HEK293 (cell line): ENCODE data around the gene TMEM232.

Experiments used
- ZNF214 ChIP-seq: fragments of 450-650 bp; formaldehyde crosslinking; IDR thresholded peaks from 2 replicates; pipeline ENCODE4 v1.5.1; 2017; ENCODE audit warnings: missing biosample characterization, mild to moderate bottlenecking, missing genetic modification characterization, borderline replicate concordance
- TF ChIP-seq, protein P1 (sequence below): fragments of 450-650 bp; formaldehyde crosslinking; IDR thresholded peaks from 2 replicates; pipeline ENCODE4 v1.5.1; 2016; ENCODE audit warnings: missing biosample characterization, missing genetic modification characterization, borderline replicate concordance
- TF ChIP-seq, protein P2 (sequence below): fragments of 450-650 bp; IDR thresholded peaks from 2 replicates; pipeline ENCODE4 v1.5.1; 2018; ENCODE audit warnings: missing biosample characterization, mild to moderate bottlenecking, missing genetic modification characterization
- TF ChIP-seq, protein P3 (sequence below): fragments of 450-650 bp; formaldehyde crosslinking; IDR thresholded peaks from 2 replicates; pipeline ENCODE4 v1.5.1; 2016; ENCODE audit warnings: missing biosample characterization, missing genetic modification characterization

DNA sequence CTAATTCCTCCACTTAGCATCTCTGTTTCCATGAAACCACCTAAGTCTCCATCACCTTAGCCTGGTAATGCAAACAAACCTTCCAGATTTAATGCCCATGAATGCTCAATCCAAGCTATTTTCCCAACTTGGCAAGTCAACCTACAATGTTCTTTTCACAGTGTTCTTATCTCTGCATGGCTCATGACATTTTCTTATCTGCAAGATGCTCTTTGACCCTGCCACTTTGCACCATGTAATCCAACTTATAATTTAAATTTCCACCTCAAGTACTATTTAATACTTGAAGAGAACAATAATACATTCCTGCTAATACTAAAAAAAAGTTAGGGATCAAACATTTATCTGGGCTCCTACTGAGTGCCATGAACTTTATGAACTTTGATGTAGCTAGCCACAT lies 164.3 kb downstream of the TMEM232 start:
- TF ChIP-seq, protein P1, sequence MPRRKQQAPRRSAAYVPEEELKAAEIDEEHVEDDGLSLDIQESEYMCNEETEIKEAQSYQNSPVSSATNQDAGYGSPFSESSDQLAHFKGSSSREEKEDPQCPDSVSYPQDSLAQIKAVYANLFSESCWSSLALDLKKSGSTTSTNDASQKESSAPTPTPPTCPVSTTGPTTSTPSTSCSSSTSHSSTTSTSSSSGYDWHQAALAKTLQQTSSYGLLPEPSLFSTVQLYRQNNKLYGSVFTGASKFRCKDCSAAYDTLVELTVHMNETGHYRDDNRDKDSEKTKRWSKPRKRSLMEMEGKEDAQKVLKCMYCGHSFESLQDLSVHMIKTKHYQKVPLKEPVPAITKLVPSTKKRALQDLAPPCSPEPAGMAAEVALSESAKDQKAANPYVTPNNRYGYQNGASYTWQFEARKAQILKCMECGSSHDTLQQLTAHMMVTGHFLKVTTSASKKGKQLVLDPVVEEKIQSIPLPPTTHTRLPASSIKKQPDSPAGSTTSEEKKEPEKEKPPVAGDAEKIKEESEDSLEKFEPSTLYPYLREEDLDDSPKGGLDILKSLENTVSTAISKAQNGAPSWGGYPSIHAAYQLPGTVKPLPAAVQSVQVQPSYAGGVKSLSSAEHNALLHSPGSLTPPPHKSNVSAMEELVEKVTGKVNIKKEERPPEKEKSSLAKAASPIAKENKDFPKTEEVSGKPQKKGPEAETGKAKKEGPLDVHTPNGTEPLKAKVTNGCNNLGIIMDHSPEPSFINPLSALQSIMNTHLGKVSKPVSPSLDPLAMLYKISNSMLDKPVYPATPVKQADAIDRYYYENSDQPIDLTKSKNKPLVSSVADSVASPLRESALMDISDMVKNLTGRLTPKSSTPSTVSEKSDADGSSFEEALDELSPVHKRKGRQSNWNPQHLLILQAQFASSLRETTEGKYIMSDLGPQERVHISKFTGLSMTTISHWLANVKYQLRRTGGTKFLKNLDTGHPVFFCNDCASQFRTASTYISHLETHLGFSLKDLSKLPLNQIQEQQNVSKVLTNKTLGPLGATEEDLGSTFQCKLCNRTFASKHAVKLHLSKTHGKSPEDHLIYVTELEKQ (tag by site-specific recombination), result no peak
- TF ChIP-seq ZNF214, result no peak
- TF ChIP-seq, protein P2, sequence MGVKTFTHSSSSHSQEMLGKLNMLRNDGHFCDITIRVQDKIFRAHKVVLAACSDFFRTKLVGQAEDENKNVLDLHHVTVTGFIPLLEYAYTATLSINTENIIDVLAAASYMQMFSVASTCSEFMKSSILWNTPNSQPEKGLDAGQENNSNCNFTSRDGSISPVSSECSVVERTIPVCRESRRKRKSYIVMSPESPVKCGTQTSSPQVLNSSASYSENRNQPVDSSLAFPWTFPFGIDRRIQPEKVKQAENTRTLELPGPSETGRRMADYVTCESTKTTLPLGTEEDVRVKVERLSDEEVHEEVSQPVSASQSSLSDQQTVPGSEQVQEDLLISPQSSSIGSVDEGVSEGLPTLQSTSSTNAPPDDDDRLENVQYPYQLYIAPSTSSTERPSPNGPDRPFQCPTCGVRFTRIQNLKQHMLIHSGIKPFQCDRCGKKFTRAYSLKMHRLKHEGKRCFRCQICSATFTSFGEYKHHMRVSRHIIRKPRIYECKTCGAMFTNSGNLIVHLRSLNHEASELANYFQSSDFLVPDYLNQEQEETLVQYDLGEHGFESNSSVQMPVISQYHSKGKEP (tag by site-specific recombination), result no peak
- TF ChIP-seq, protein P3, sequence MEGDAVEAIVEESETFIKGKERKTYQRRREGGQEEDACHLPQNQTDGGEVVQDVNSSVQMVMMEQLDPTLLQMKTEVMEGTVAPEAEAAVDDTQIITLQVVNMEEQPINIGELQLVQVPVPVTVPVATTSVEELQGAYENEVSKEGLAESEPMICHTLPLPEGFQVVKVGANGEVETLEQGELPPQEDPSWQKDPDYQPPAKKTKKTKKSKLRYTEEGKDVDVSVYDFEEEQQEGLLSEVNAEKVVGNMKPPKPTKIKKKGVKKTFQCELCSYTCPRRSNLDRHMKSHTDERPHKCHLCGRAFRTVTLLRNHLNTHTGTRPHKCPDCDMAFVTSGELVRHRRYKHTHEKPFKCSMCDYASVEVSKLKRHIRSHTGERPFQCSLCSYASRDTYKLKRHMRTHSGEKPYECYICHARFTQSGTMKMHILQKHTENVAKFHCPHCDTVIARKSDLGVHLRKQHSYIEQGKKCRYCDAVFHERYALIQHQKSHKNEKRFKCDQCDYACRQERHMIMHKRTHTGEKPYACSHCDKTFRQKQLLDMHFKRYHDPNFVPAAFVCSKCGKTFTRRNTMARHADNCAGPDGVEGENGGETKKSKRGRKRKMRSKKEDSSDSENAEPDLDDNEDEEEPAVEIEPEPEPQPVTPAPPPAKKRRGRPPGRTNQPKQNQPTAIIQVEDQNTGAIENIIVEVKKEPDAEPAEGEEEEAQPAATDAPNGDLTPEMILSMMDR (tag by site-specific recombination), result no peak
